Panc1 (cell line): ENCODE measurements around the gene C1QTNF9B.

Experiments used
- POLR2AphosphoS5 ChIP-seq: IDR thresholded peaks from 2 replicates; pipeline ENCODE4 v1.6.1; 2012; ENCODE audit warnings: mild to moderate bottlenecking, low read depth, low read length, moderate library complexity
- SIN3A ChIP-seq: IDR thresholded peaks from 2 replicates; pipeline ENCODE4 v1.6.1; 2012; ENCODE audit warnings: low read depth, mild to moderate bottlenecking, low read length, moderate library complexity, borderline replicate concordance; ENCODE audit not compliant: insufficient read depth
- TCF7L2 ChIP-seq: IDR thresholded peaks from 2 replicates; pipeline ENCODE4 v1.6.1; 2011; ENCODE audit warnings: mild to moderate bottlenecking, low read depth, low read length, inconsistent platforms
- TF ChIP-seq, protein P1 (sequence below): fragments of 450-650 bp; IDR thresholded peaks from 2 replicates; pipeline ENCODE4 v1.5.1; 2017; ENCODE audit warnings: mild to moderate bottlenecking
- TF ChIP-seq, protein P2 (sequence below), 2 experiments: IDR thresholded peaks; 2 replicates each; pipeline ENCODE4 v1.6.1; 2011 to 2012; ENCODE audit warnings: low read depth in 2 of 2, control low read depth in 1 of 2, low read length in 1 of 2, mild to moderate bottlenecking in 1 of 2, moderate library complexity in 1 of 2; ENCODE audit not compliant: insufficient read depth in 1 of 2

DNA sequence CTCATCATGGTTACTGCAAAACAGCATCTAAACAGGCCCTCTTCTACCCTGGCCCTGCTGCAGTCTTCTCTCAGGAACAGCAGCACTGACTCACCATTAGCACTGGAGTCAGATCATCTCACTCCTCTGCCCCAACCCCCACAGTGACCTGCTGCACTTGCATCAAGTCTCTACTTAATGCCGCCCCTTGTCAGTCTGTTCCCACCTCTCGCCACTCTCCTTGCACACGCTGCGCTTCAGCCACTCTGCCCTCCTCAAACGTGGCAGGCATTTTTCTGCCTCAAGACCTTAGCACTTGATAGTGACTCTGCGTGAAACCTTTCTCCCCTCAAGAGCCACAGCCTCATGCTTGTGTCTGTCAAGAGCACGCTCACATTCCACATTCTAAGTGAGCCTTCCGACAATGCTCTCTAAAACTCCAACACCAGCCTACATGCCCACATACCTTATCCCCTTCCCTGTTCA lies 30.2 kb downstream of the C1QTNF9B start:
- TF ChIP-seq POLR2AphosphoS5: no peak
- TF ChIP-seq, protein P1, sequence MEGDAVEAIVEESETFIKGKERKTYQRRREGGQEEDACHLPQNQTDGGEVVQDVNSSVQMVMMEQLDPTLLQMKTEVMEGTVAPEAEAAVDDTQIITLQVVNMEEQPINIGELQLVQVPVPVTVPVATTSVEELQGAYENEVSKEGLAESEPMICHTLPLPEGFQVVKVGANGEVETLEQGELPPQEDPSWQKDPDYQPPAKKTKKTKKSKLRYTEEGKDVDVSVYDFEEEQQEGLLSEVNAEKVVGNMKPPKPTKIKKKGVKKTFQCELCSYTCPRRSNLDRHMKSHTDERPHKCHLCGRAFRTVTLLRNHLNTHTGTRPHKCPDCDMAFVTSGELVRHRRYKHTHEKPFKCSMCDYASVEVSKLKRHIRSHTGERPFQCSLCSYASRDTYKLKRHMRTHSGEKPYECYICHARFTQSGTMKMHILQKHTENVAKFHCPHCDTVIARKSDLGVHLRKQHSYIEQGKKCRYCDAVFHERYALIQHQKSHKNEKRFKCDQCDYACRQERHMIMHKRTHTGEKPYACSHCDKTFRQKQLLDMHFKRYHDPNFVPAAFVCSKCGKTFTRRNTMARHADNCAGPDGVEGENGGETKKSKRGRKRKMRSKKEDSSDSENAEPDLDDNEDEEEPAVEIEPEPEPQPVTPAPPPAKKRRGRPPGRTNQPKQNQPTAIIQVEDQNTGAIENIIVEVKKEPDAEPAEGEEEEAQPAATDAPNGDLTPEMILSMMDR: no peak
- TF ChIP-seq, protein P2, sequence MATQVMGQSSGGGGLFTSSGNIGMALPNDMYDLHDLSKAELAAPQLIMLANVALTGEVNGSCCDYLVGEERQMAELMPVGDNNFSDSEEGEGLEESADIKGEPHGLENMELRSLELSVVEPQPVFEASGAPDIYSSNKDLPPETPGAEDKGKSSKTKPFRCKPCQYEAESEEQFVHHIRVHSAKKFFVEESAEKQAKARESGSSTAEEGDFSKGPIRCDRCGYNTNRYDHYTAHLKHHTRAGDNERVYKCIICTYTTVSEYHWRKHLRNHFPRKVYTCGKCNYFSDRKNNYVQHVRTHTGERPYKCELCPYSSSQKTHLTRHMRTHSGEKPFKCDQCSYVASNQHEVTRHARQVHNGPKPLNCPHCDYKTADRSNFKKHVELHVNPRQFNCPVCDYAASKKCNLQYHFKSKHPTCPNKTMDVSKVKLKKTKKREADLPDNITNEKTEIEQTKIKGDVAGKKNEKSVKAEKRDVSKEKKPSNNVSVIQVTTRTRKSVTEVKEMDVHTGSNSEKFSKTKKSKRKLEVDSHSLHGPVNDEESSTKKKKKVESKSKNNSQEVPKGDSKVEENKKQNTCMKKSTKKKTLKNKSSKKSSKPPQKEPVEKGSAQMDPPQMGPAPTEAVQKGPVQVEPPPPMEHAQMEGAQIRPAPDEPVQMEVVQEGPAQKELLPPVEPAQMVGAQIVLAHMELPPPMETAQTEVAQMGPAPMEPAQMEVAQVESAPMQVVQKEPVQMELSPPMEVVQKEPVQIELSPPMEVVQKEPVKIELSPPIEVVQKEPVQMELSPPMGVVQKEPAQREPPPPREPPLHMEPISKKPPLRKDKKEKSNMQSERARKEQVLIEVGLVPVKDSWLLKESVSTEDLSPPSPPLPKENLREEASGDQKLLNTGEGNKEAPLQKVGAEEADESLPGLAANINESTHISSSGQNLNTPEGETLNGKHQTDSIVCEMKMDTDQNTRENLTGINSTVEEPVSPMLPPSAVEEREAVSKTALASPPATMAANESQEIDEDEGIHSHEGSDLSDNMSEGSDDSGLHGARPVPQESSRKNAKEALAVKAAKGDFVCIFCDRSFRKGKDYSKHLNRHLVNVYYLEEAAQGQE (IDR thresholded peaks at IDR 0.05; ENCODE audit: insufficient read depth in 1 of 2, low read depth in 2 of 2, low read length in 1 of 2): no peak
- no peak for TF ChIP-seq TCF7L2
- no peak for TF ChIP-seq SIN3A
